Stimulated activated naive CD8-positive, alpha-beta T cell treated with anti-CD3 and anti-CD28 coated beads, Interleukin-15, Interleukin-2, amounts not matched to agents 100 ng/mL and 50 ng/mL, for 24 hours (primary cell): ENCODE measurements around the gene TRPM6.

ENCODE experiments used
- H3K27ac Mint-ChIP-seq: one replicate; pipeline ENCODE4 v1.8.0; 2021; ENCODE audit warnings: mild to moderate bottlenecking, mixed read lengths
- H3K27me3 Mint-ChIP-seq: one replicate; pipeline ENCODE4 v1.8.0; 2021; ENCODE audit warnings: mixed read lengths
- H3K36me3 Mint-ChIP-seq: one replicate; pipeline ENCODE4 v1.8.0; 2021; ENCODE audit warnings: low read depth, mixed read lengths
- H3K4me1 Mint-ChIP-seq: one replicate; pipeline ENCODE4 v1.8.0; 2021; ENCODE audit warnings: low read depth, mixed read lengths
- H3K4me3 Mint-ChIP-seq: one replicate; pipeline ENCODE4 v1.8.0; 2021; ENCODE audit warnings: mild to moderate bottlenecking, mixed read lengths
- H3K9me3 Mint-ChIP-seq: one replicate; pipeline ENCODE4 v1.8.0; 2021; ENCODE audit warnings: mixed read lengths

The TRPM6 gene

DNA sequence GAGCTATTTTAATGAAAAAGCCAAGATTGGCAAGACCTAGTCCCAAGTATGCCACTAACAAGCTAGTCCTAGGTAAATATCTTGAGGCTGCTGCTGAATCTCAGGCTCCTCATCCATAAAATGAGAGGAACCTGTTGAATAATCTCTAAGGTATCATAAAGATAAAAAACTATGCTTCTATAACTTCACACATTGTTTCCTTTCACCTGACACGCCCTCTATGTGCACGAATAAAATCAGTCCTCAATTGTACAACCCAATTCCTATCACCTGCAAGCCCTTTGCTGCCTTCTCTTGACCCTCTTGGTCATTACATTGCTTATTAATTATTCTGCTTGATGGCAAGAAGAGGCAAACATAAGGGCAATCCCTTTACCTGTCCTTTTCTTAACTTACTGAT lies 69.9 kb downstream of the TRPM6 start:
- Mint-ChIP-seq H3K4me3 (no peak overlapping the region), H3K9me3 (no peaks in the 10 kb centered on the region), H3K27ac (no peak overlapping the region), H3K36me3 (no peaks in the 10 kb centered on the region), H3K4me1 (no peaks in the 10 kb centered on the region), H3K27me3 (peaks cover 16% of the 10 kb centered on the region)

DNA sequence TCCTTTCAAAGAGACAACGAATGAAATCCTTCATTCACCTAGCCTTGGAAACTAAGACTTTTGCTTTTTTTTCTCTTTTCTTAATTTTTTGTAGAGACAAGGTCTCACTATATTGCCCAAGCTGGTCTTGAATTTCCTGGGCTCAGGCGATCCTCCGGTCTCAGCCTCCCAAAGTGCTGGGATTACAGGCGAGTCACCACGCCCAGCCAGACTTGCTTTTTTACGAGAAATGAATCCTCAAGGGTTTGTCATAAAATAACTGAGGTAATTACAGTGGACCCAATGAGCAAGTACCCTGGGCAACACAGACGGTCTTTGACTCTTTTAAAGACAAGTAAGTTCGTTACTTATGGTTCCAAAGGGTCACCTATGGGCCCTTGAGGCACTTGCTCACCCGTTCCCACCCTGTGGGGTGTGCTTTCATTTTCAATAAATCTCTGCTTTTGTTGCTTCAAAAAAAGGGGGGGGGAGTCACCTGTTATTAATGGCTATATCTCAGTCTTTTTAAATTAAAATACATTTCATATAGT lies 70.4 kb downstream of the TRPM6 start:
- Mint-ChIP-seq H3K4me1 (no peaks in the 10 kb centered on the region), H3K4me3 (no peak overlapping the region), H3K27ac (no peak overlapping the region), H3K36me3 (no peaks in the 10 kb centered on the region), H3K9me3 (no peaks in the 10 kb centered on the region), H3K27me3 (peaks cover 16% of the 10 kb centered on the region)

DNA sequence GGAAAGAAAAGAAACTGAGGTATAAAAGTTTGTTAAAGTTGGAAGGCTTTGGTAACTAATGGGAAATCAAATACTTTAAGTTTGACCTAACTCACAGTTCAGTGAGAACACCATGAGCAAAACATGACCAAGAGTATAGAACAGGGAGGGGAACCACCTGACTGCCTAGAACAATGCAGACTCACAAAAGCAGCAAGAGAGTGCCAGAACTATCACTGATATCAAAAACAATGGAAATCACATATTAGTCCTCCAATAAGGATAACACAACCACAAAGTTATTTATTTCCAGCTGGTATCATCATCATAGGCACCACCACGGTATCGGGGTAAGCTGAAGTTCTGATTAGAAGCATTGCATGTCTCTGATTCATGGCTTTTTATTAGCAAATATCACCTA lies 77.5 kb downstream of the TRPM6 start:
- Mint-ChIP-seq H3K27ac (no peak overlapping the region), H3K4me3 (no peak overlapping the region), H3K4me1 (no peaks in the 10 kb centered on the region), H3K9me3 (no peaks in the 10 kb centered on the region), H3K36me3 (no peaks in the 10 kb centered on the region), H3K27me3 (peaks cover 20% of the 10 kb centered on the region)

DNA sequence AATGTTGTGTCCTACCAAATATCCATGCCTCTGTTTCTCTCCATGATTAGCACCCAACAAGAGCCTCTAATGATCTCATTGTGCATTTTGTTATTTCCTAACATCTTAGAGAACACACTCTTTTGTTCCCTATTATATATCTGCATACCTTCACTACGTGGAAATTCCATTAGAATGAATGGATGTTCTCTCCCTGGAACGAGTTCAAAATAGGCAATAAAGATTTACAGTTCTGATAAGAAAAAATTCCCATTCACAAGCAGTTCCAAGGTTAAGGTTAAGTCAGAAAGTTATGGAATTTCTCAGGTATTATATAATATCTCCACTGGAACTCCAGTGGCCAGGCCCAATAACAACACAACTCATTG lies 83.7 kb downstream of the TRPM6 start:
- no peaks in the 10 kb centered on the region for H3K4me1 Mint-ChIP-seq
- no peak overlapping the region for H3K27ac Mint-ChIP-seq
- H3K9me3 Mint-ChIP-seq = no peaks in the 10 kb centered on the region
- H3K36me3 Mint-ChIP-seq = no peaks in the 10 kb centered on the region
- peaks cover 28% of the 10 kb centered on the region for H3K27me3 Mint-ChIP-seq
- no peak overlapping the region for H3K4me3 Mint-ChIP-seq

DNA sequence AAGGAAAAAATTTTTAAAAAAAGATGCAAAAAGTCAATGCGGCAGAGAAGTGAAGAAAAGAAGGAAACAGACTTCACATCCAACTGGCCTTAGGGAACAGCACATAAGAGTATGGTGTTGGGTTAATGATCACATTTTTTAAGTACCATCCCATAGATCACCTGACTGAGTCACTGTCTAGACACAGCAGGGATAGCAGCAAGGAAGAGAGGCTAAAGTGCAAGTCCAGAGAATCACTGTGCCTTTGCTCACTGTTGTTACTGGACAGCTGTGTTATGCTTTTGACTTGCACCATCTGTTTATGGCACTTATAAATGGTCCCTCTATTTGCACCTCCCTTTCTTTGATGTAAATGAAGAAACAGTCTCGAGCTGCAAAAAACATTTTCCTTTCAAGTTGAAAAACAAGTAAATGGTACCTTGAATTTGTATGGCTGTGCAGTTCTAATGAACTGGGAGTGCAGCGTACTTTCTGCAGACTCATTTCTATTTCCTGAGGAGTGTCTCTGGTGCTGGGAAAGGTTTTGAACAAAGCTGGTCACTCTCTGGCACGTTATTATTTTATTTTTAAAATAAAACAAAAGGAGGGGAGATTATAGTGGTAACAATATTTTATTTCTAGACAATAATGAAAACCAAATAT lies 84.2 kb downstream of the TRPM6 start:
- Mint-ChIP-seq H3K9me3 (no peaks in the 10 kb centered on the region), H3K36me3 (no peaks in the 10 kb centered on the region), H3K4me3 (no peak overlapping the region), H3K4me1 (no peaks in the 10 kb centered on the region), H3K27ac (no peak overlapping the region), H3K27me3 (peaks cover 28% of the 10 kb centered on the region)

DNA sequence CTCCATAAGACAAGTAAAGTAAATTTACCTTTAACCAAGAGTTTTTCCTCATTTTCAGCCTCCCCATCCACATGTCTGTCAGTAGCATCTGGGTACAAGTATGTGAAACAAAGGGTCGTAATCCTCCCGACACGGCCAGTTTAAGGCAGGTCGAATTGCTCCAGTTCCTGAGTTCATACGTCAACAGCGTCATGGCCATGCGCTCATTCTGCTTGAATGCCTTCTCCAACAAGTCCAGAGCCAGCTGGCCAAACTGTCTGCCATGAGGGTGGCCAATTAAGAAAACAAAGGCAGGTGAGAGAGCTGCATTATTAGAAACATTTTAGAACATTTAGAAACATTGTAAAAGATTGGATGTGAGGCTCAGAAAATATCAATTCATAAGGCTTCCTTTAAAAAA lies 87.5 kb downstream of the TRPM6 start:
- H3K27me3 Mint-ChIP-seq = peaks cover 24% of the 10 kb centered on the region
- no peaks in the 10 kb centered on the region for H3K9me3 Mint-ChIP-seq
- H3K27ac Mint-ChIP-seq = no peak overlapping the region
- no peak overlapping the region for H3K4me3 Mint-ChIP-seq
- H3K36me3 Mint-ChIP-seq = no peaks in the 10 kb centered on the region
- no peaks in the 10 kb centered on the region for H3K4me1 Mint-ChIP-seq

DNA sequence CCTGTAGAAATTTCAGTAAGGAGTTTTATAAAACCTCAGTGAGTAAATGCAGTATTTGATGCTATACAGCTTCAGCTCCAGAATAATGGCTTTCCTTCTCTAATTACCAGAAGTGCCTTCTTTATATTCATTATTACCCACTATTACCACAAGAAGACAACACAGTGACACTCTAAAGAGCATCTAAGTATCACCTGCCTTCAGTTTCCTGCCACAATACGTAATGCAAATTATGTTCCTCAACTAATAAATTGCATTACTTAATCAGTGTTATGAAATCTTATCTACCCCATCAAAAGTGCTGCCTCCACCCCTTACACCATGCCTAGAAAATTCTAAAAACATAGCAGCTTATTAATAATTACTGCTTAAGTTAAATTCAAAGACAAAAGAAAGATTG lies 91.9 kb downstream of the TRPM6 start:
- H3K27me3 Mint-ChIP-seq = peaks cover 7% of the 10 kb centered on the region
- no peaks in the 10 kb centered on the region for H3K9me3 Mint-ChIP-seq
- no peak overlapping the region for H3K4me3 Mint-ChIP-seq
- no peak overlapping the region for H3K27ac Mint-ChIP-seq
- H3K36me3 Mint-ChIP-seq = no peaks in the 10 kb centered on the region
- H3K4me1 Mint-ChIP-seq = no peaks in the 10 kb centered on the region

DNA sequence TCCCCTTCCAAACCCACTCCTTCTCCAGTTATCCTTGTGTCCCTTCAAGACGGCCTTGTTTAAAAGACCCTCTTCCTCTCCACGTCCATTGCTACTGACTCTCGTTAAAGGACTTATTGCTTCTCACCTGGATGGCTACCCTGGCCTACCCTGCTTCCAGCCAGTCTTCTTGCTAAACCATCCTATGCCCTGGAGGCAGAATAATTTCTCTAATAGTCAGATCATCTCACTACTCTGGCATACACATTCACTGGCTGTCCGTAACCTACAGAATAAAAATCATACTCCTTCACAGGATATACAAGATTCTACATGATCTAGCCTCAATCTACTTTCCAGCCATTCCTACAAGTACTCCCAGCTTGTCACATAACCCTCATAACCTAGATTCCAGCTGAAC lies 92.6 kb downstream of the TRPM6 start:
- Mint-ChIP-seq H3K27ac (no peak overlapping the region), H3K4me3 (no peak overlapping the region), H3K36me3 (no peaks in the 10 kb centered on the region), H3K27me3 (peaks cover 4% of the 10 kb centered on the region), H3K4me1 (no peaks in the 10 kb centered on the region), H3K9me3 (no peaks in the 10 kb centered on the region)

DNA sequence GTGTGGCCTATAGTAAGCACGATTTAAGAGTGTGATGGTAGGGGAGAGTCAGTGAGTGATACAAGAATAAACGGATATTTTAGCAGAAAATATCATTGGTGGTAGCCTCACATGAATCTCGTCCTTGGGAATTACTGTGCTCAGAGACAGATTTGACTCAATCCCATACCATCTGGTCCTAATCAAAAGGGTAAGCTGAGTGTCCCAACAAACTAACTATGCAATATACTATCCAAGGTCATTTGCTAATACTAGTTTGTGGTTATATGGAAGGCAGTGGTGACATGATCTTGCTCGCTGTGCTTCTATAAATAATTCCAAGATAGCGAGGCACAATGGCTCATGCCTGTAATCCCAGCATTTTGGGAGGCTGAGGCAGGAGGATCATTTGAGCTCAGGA lies 103.2 kb downstream of the TRPM6 start:
- Mint-ChIP-seq H3K27me3 (peaks cover 14% of the 10 kb centered on the region), H3K4me1 (no peaks in the 10 kb centered on the region), H3K9me3 (no peaks in the 10 kb centered on the region), H3K36me3 (no peaks in the 10 kb centered on the region), H3K27ac (no peak overlapping the region), H3K4me3 (no peak overlapping the region)

DNA sequence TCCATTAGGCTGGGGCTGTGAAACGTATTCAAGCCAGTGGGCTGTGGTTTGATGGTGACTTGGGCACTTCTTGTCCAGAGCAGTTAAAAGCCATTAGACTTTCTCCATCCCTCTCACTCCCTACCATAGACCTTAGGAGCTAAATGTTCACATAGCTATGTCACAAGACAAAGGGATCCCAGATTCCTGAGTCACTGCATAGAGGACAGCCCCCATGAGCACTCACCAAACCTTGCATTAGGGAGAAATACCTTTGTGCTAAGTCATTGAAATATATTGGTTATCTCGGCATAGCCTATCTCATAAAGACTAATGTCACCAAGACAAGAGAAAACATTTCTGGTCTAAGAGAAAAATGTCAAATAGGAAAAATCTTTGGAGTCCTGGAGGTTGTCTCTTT lies 104.3 kb downstream of the TRPM6 start:
- Mint-ChIP-seq H3K36me3 (no peaks in the 10 kb centered on the region), H3K27ac (no peak overlapping the region), H3K27me3 (peaks cover 14% of the 10 kb centered on the region), H3K4me1 (no peaks in the 10 kb centered on the region), H3K4me3 (no peak overlapping the region), H3K9me3 (no peaks in the 10 kb centered on the region)

DNA sequence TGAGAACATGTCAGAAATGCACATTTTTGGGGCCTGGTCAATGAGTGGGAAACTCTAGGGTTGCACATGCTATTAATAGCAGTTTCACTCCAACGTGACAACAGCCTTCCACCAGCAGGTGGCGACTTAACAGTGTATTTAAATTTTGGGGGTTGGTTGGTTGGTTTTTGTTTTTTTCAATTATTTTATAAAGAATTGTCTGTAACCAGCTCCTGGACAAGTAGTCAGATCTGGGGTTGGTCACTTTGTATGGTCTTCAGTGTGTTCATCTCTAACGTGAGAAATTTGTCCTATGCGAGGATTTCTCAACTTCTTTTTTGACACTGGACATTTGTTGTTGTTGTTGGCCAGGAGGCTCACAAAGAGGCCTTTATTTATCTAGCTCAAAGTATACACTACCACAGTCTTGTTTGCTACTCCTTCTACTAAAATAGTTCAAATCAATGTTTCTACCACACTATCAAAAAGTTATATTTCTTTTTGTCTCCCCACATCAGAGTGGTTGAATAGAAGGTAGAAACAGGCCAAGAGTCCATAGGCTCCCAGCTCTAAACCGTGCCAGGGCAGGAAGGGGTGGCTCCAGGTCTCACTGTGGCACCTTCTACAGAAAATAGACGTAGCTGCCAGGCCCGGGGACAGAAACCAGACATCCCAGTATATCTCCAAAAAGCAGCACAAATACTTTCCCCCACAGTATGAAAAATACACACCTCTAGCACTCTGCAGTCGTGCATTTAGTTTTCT lies 110.4 kb downstream of the TRPM6 start:
- Mint-ChIP-seq H3K9me3 (no peaks in the 10 kb centered on the region), H3K36me3 (no peaks in the 10 kb centered on the region), H3K27ac (no peak overlapping the region), H3K4me1 (peaks cover 3% of the 10 kb centered on the region), H3K4me3 (no peak overlapping the region), H3K27me3 (peaks cover 7% of the 10 kb centered on the region)

DNA sequence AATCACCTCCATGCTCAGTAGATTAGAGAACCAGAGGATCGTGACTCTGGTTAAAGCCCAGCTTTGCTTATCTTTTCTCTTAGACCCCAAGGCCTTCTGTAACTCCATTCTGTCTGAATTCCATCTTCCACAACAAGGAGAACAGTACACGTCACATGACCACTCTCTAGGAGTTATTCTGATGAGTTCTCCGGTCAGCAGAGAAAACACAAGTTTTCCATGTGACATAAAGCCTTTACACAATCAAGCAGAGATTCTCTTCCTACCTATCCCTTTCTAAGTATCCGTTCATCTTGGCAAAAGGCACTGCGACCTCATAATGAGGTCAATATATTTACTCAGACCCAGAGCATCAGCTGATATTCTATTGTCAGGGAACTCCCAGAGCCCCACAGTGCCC lies 112.3 kb downstream of the TRPM6 start:
- H3K27me3 Mint-ChIP-seq = peaks cover 19% of the 10 kb centered on the region
- no peaks in the 10 kb centered on the region for H3K9me3 Mint-ChIP-seq
- H3K4me3 Mint-ChIP-seq = no peak overlapping the region
- H3K4me1 Mint-ChIP-seq = peaks cover 17% of the 10 kb centered on the region
- no peak overlapping the region for H3K27ac Mint-ChIP-seq
- H3K36me3 Mint-ChIP-seq = no peaks in the 10 kb centered on the region

DNA sequence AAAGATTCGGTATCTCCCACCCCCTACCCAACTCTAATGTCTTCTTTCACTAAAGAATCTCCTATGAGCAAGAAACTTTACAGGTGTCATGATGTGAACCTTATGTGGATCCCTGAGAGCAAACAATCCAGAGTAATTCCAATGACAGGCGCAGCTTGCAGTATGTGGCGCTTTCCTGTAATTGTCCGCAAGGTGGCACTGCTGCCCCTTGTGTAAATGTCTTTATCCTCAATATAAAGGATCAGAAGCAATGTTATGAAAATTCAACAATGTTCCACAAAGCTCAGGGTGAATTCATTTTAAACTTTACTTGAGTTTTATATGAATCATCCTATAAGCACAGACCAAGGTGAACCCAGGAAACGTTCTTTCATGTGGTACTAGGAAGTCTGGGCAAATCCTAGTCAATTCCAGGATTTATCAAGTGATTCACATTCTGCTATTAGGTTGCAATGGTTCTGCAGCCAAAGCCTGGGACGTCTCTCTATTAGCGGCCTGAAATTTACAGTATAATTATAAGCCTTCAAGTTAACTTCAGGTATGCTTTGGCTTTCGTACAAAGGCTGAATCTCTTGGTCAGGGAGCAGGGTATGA lies 113.7 kb downstream of the TRPM6 start:
- Mint-ChIP-seq H3K36me3 (no peaks in the 10 kb centered on the region), H3K4me1 (peaks cover 17% of the 10 kb centered on the region), H3K27ac (no peak overlapping the region), H3K9me3 (no peaks in the 10 kb centered on the region), H3K4me3 (no peak overlapping the region), H3K27me3 (peaks cover 26% of the 10 kb centered on the region)

DNA sequence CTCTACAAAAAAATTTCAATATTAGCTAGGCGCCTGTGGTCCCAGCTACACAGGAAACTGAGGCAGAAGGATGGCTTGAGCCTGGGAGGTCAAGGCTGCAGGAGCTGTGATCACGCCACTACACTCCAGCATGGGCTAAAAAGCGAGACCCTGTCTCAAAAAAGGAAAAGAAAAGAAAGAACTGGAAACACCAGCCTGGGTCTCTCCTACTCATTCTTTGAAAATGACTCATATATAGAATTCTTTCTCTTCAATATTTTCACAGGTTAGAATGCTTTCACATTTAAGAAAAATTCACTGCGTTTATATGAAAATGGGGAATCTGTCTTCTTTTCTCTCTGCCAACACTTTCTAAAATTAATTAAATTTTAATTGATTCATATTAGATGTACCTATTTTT lies 115.6 kb downstream of the TRPM6 start:
- peaks cover 33% of the 10 kb centered on the region for H3K27me3 Mint-ChIP-seq
- H3K9me3 Mint-ChIP-seq = no peaks in the 10 kb centered on the region
- H3K4me3 Mint-ChIP-seq = no peak overlapping the region
- no peaks in the 10 kb centered on the region for H3K36me3 Mint-ChIP-seq
- H3K27ac Mint-ChIP-seq = no peak overlapping the region
- peaks cover 17% of the 10 kb centered on the region for H3K4me1 Mint-ChIP-seq

DNA sequence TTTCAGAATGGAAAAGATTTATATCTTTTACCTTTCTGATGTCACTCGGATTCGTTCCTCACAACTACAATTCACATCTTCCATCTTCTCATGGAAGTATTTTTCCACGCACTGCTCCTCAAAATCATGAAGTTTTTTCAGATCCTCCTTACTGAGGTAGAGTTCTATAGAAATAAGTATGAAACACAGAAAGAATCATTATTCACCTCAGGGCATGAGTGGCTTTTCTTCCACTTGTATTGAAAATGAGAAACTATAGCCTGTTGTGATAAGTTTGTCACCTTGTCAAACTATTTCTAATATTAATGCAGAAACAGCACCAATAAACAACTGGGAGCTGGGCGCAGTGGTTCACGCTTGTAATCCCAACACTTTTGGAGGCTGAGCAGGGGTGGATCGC lies 116.0 kb downstream of the TRPM6 start:
- Mint-ChIP-seq H3K9me3 (no peaks in the 10 kb centered on the region), H3K27me3 (peaks cover 33% of the 10 kb centered on the region), H3K27ac (no peak overlapping the region), H3K4me1 (peaks cover 13% of the 10 kb centered on the region), H3K36me3 (no peaks in the 10 kb centered on the region), H3K4me3 (no peak overlapping the region)
